ENCODE data around the gene DMXL2.

DNA sequence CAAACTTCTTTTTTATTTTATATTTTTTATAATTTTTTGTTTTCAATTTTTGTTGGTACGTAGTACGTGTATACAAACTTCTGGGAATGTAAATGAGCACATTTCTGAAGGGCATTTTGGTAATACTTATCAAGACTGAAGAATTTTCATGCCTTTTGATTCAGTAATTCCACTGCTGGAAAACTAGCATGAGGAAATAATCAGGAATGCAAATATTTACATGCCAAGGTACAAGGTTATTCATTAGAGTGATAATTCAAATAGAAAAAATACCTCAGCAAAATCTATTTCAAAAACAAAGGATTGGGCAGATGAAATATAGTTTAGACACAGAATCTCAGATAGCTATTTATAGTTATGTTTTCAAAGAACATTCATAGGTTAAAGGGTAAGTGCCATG, 128.7 kb downstream of the DMXL2 start:
- TF ChIP-seq, protein P1, sequence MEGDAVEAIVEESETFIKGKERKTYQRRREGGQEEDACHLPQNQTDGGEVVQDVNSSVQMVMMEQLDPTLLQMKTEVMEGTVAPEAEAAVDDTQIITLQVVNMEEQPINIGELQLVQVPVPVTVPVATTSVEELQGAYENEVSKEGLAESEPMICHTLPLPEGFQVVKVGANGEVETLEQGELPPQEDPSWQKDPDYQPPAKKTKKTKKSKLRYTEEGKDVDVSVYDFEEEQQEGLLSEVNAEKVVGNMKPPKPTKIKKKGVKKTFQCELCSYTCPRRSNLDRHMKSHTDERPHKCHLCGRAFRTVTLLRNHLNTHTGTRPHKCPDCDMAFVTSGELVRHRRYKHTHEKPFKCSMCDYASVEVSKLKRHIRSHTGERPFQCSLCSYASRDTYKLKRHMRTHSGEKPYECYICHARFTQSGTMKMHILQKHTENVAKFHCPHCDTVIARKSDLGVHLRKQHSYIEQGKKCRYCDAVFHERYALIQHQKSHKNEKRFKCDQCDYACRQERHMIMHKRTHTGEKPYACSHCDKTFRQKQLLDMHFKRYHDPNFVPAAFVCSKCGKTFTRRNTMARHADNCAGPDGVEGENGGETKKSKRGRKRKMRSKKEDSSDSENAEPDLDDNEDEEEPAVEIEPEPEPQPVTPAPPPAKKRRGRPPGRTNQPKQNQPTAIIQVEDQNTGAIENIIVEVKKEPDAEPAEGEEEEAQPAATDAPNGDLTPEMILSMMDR (IDR thresholded peaks at IDR 0.05; ENCODE audit: low read depth, low read length): no peak
- no peak for TF ChIP-seq EZH2phosphoT487 (IDR thresholded peaks at IDR 0.05; ENCODE audit: low read depth)
